ENCODE data around the gene GNG12. TPM values are rescaled to one million over a fixed set of nuclear protein-coding genes. Genes with fewer than 3 reads are reported as not detected.

GNG12 gene
- total RNA-seq, 3 donors from 2014 or later, result 85.0 to 191 (median 158) TPM

DNA sequence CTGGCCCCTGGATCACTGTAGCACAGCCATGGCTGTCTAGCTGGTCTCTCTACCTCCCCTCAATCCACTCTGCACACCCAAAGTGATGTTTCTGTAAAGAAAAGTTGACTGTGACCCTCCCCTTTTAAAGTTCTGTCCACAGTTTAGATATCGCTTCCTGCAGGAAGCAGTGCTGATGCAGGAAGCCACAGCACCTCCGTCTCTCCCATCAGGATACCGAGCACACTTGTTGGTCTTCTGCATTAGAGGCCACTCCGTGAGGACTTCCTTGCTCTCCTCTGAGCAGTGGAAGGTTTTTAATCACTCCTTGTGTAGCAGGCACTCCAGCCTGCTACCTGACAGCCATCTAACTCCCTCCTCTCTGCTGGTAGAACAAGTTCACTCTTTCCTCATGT, 78.7 kb downstream of the GNG12 start:
- DNase-seq (no peak), ATAC-seq (no peak)
- Histone ChIP-seq H3K4me1 (ENCODE audit: low read depth) (peaks cover 42% of the 10 kb centered on the region), H3K36me3 (ENCODE audit: low read depth) (no peaks in the 10 kb centered on the region), H3K9me3 (no peaks in the 10 kb centered on the region), H3K4me3 (no peak overlapping the region)
- intact Hi-C loops (cut with DNase I, micrococcal nuclease), result loop anchor here in 1 of 2 donors (10.0 kb wide), 2 partner anchors 70 to 220 kb away; partner anchors contain the start of gene GADD45A
- TF ChIP-seq CTCF (IDR thresholded peaks at IDR 0.05), result no peak

DNA sequence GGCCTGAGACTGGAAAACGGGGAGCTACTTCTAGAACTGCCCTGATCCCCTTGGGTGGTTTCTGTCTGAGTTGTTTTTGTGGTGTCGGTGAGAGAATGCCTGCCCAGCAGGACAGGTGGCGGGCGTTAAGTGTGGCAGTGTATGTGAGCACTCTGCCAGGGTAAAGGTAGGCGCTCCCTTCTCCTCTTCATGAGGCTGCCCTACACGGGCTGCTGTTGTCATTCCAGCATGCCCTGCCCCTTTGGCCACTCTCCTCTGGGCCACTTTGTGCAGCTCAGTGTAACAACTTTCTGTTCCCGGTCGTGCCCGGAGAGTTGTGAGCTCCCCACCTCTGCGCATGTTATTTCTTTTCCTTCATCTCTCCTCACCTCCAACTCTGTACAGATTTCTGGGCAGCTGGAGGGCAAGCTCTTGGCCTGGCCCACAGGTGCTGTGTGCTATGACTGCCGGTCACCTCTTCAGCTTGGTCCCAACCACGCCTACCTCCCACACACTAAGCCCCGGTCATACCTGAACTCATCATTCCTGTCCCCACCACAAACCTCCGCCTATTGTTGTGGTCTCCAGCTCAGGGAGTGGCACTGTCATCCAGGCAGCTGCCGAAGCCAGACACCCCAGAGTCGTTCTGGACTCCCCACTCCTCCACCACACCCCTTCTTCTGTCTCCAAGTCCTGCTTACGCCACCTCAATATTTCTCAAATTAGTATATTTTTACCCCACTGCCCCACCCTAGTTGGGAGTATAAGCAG, 79.3 kb downstream of the GNG12 start:
- Histone ChIP-seq H3K4me1 (ENCODE audit: low read depth) (peaks cover 42% of the 10 kb centered on the region), H3K9me3 (no peaks in the 10 kb centered on the region), H3K36me3 (ENCODE audit: low read depth) (no peaks in the 10 kb centered on the region), H3K4me3 (no peak overlapping the region)
- intact Hi-C loops (cut with DNase I, micrococcal nuclease), result loop anchor here in 1 of 2 donors (10.0 kb wide), 2 partner anchors 69 to 219 kb away; partner anchors contain the start of gene GADD45A
- DNase-seq (no peak), ATAC-seq (peak; percentile 15)
- TF ChIP-seq CTCF (IDR thresholded peaks at IDR 0.05), result no peak

GRCh38 chr1:67752306-67752705, 81.0 kb downstream of the GNG12 start:
- H3K4me1 ChIP-seq (ENCODE audit: low read depth), result peaks cover 57% of the 10 kb centered on the region
- DNase-seq (no peak), ATAC-seq (no peak)
- H3K4me3 ChIP-seq, result no peak overlapping the region
- no peaks in the 10 kb centered on the region for H3K36me3 ChIP-seq (ENCODE audit: low read depth)
- intact Hi-C loops (cut with DNase I, micrococcal nuclease), result loop anchor here in 1 of 2 donors (10.0 kb wide), 2 partner anchors 68 to 218 kb away; partner anchors contain the start of gene GADD45A
- TF ChIP-seq CTCF (IDR thresholded peaks at IDR 0.05), result no peak
- H3K9me3 ChIP-seq, result no peaks in the 10 kb centered on the region

DNA sequence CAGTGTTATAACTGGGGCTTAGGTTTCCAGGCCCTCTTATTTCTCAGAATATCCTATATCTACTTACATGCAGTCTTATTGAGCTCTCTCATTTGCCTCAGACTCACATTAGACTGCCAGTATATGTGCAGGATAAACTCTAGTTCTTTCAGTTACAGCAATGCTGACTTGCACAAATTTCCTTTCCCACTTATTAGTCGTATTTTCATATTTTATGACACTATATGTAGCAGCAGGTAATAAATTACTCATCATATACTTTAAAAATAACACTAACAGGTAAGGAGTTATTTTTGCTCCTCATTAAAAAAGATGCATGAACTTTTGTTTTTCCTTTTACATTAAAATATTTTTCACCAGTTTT, 82.6 kb downstream of the GNG12 start:
- peaks cover 47% of the 10 kb centered on the region for H3K4me1 ChIP-seq (ENCODE audit: low read depth)
- H3K9me3 ChIP-seq, result no peaks in the 10 kb centered on the region
- H3K4me3 ChIP-seq, result no peak overlapping the region
- H3K36me3 ChIP-seq (ENCODE audit: low read depth), result no peaks in the 10 kb centered on the region
- intact Hi-C loops (cut with DNase I, micrococcal nuclease), result loop anchor here in 1 of 2 donors (10.0 kb wide), 2 partner anchors 66 to 216 kb away; partner anchors contain the start of gene GADD45A
- DNase-seq (no peak), ATAC-seq (no peak)
- TF ChIP-seq CTCF (IDR thresholded peaks at IDR 0.05), result no peak

- TF ChIP-seq CTCF (IDR thresholded peaks at IDR 0.05), result no peak
- DNase-seq (no peak), ATAC-seq (peak; percentile 70)
- Histone ChIP-seq H3K9me3 (no peaks in the 10 kb centered on the region), H3K36me3 (ENCODE audit: low read depth) (no peaks in the 10 kb centered on the region), H3K4me1 (ENCODE audit: low read depth) (peaks cover 43% of the 10 kb centered on the region), H3K4me3 (no peak overlapping the region)
- intact Hi-C loops (cut with DNase I, micrococcal nuclease), result loop anchor here in 1 of 2 donors (10.0 kb wide), 2 partner anchors 65 to 215 kb away; partner anchors contain the start of gene GADD45A
These were observed 83.2 kb downstream of the GNG12 start for GRCh38 chr1:67749844-67750690.

Data from mucosa of descending colon (tissue), 3 donors.